Stomach (tissue), 9 donors: ENCODE results near the gene CLSTN2. TPM values are rescaled to one million over a fixed set of nuclear protein-coding genes. Genes with fewer than 3 reads are reported as not detected.

Experiments
- DNase-seq, 2 donors: peaks; one replicate each; pipeline versions ENCODE4 v3.0.0 to v3.0.0-alpha.2; 2013 to 2019
- H3K27ac ChIP-seq, 5 donors: fragments of 200-600 bp in 4 of 5; sonication (generic) in 4 of 5; one replicate each; pipeline ENCODE4 v1.5.1; 2013 to 2019; ENCODE audit warnings: mild to moderate bottlenecking in 1 of 5, moderate library complexity in 1 of 5
- H3K27me3 ChIP-seq, 3 donors: fragments of 200-600 bp; sonication (generic); one replicate each; pipeline ENCODE4 v1.5.1; 2017 to 2019; ENCODE audit warnings: mixed run types in 1 of 3
- H3K36me3 ChIP-seq, 4 donors: fragments of 200-600 bp; sonication (generic); 1 replicate in 3 of 4; 2 replicates in 1 of 4; pipeline ENCODE4 v1.5.1; 2016 to 2019
- H3K4me1 ChIP-seq, 4 donors: fragments of 200-600 bp; sonication (generic); one replicate each; pipeline ENCODE4 v1.5.1; 2016 to 2019
- H3K4me3 ChIP-seq, 4 donors: fragments of 200-600 bp; sonication (generic) in 3 of 4; one replicate each; pipeline ENCODE4 v1.5.1; 2016 to 2019; ENCODE audit warnings: mild to moderate bottlenecking in 1 of 4
- H3K9me3 ChIP-seq, 4 donors: fragments of 200-600 bp; sonication (generic); one replicate each; pipeline ENCODE4 v1.5.1; 2016 to 2019
- EP300 ChIP-seq: sonication (generic); formaldehyde crosslinking; IDR thresholded peaks from one replicate; pipeline ENCODE4 v1.6.1; 2017; ENCODE audit warnings: antibody characterized with exemption
- POLR2A ChIP-seq, 4 donors: fragments of 450-650 bp; IDR thresholded peaks; one replicate each; pipeline ENCODE4 v1.6.1; 2016; ENCODE audit warnings: antibody characterized with exemption in 4 of 4, control low read depth in 2 of 4, mild to moderate bottlenecking in 1 of 4, moderate library complexity in 1 of 4
- POLR2AphosphoS5 ChIP-seq, 3 donors: sonication (generic); formaldehyde crosslinking; IDR thresholded peaks; one replicate each; pipeline ENCODE4 v1.6.1; 2016; ENCODE audit warnings: antibody characterized with exemption in 3 of 3
- WGBS, 5 donors: extraction: QIAGEN DNeasy Blood & Tissue Kit in 3 of 5; methylation state at CpG; one replicate each; pipeline versions ENCODE4 v1.1.5 to v1.1.7; 2013 to 2018; 5-methylcytosine and 5-hydroxymethylcytosine counted together
- intact Hi-C: fragments of 100-400 bp; cut with DNase I; formaldehyde crosslinking; loops from one replicate; pipeline ENCODE4 v1.15.1; 2023; ENCODE audit warnings: low total_unique reads
- polyA plus RNA-seq, 3 donors: library from polyadenylated mRNA; stranded (reverse); fragments of 200-250 nt; gene quantifications; one replicate each; pipeline ENCODE4 v1.2.3, GENCODE V29; 2013
- total RNA-seq, 5 donors: library from RNA; depleted of rRNA; stranded (reverse); fragments of >200 nt; gene quantifications; one replicate each; pipeline versions ENCODE4 v1.1.0 to v1.2.3, GENCODE V29; 2014 to 2016
- TF ChIP-seq, protein P1 (sequence below), 7 experiments: fragments of 450-650 bp in 4 of 7; fragments of 200-600 bp in 3 of 7; sonication (generic) in 3 of 7; IDR thresholded peaks; one replicate each; pipeline ENCODE4 v1.5.1; 2016 to 2019; ENCODE audit warnings: antibody characterized with exemption in 7 of 7, control low read depth in 2 of 7, mild to moderate bottlenecking in 1 of 7
- donor health status: healthy with polysubstance abuse.
- donor health status: Bipolar disorder and iron deficiency.
- donor health status: healthy.

The CLSTN2 gene
- total and polyA plus RNA-seq, 8 donors: 0.10 to 5.4 (median 1.7) TPM

DNA sequence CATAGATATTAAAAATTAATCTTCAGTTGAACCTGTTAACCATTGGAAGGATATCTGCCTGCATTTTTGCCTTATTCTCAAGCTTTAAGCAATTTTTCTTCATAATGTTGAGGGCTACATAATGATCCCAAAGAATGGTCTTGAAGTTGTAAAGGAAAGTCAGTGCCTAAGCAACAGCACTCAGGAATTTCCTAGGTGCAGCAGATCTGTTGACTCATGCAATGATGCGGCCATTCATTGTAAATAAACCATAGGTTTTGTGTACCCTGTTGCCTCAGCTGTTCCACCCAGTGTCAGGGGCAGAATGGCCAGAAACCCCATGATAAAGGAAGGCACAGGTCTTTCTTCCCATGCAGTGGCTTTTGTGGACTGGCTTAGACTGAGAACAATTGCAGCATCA lies 664.5 kb downstream of the CLSTN2 start:
- H3K4me1 ChIP-seq: no peaks in the 10 kb centered on the region
- H3K9me3 ChIP-seq: no peaks in the 10 kb centered on the region
- H3K4me3 ChIP-seq: no peak overlapping the region
- no peaks in the 10 kb centered on the region for H3K27me3 ChIP-seq
- peak in 1 of 2 donors; percentile 13 for DNase-seq
- 29 to 55% (median 45%) methylated on average over 1 of the region's 1 CpG for whole genome bisulfite sequencing, 5 donors
- no peaks in the 10 kb centered on the region for H3K36me3 ChIP-seq
- H3K27ac ChIP-seq: no peak overlapping the region
- no peak for TF ChIP-seq POLR2AphosphoS5 (IDR thresholded peaks at IDR 0.05)
- TF ChIP-seq POLR2A (IDR thresholded peaks at IDR 0.05): no peak
- TF ChIP-seq, protein P1, sequence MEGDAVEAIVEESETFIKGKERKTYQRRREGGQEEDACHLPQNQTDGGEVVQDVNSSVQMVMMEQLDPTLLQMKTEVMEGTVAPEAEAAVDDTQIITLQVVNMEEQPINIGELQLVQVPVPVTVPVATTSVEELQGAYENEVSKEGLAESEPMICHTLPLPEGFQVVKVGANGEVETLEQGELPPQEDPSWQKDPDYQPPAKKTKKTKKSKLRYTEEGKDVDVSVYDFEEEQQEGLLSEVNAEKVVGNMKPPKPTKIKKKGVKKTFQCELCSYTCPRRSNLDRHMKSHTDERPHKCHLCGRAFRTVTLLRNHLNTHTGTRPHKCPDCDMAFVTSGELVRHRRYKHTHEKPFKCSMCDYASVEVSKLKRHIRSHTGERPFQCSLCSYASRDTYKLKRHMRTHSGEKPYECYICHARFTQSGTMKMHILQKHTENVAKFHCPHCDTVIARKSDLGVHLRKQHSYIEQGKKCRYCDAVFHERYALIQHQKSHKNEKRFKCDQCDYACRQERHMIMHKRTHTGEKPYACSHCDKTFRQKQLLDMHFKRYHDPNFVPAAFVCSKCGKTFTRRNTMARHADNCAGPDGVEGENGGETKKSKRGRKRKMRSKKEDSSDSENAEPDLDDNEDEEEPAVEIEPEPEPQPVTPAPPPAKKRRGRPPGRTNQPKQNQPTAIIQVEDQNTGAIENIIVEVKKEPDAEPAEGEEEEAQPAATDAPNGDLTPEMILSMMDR (IDR thresholded peaks at IDR 0.05): no peak
- TF ChIP-seq EP300: no peak
- intact Hi-C loops: no loop called here

DNA sequence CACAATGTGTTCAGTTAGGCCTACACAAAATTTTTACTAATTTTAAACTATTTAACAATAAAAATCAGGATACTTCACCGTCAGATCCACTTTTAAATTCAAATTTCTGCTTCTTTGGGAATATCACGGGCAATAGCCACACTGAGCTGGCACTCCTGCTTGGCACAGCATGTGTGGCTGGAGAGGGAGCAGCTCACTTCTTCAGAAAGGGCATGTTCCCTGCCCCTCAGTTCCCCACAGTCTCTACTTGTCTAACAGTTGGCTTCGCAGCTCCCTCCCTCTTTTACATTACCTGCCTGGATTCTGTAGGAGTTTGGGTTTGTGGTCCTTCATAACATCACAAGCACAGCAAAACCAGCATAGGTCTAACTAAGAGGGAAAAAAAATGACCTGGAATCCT lies 666.9 kb downstream of the CLSTN2 start:
- H3K4me3 ChIP-seq: no peak overlapping the region
- WGBS, 5 donors: 82 to 88% (median 85%) methylated on average over 3 of the region's 3 CpGs

DNA sequence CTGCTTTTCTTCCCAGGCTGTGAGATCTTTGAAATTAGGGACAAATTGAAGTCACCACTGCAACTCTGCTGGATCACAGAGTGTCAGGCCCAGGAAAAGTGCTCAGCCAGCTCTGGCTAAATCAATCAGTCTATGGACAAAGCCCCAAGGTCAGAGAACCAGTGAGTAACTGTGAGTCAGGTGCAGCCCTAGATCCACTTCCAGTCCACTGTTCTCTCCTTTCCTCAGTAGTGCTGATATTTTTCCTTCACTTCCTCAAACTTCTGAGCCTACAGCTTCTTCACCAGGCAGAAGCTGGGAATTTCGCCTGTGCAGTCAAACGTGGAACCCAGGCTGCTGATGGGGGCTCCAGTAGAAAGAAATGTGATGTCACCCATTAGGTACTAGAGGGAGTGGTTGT lies 667.8 kb downstream of the CLSTN2 start:
- H3K36me3 ChIP-seq: no peaks in the 10 kb centered on the region
- no peak for DNase-seq
- H3K27ac ChIP-seq: no peak overlapping the region
- H3K4me3 ChIP-seq: no peak overlapping the region
- 65 to 75% (median 69%) methylated on average over 2 of the region's 2 CpGs for WGBS, 5 donors
- H3K27me3 ChIP-seq: no peaks in the 10 kb centered on the region
- intact Hi-C loops: no loop called here
- H3K4me1 ChIP-seq: no peaks in the 10 kb centered on the region
- no peaks in the 10 kb centered on the region for H3K9me3 ChIP-seq
- TF ChIP-seq POLR2A (IDR thresholded peaks at IDR 0.05) (no peak), EP300 (no peak), POLR2AphosphoS5 (IDR thresholded peaks at IDR 0.05) (no peak)
- TF ChIP-seq, protein P1 (IDR thresholded peaks at IDR 0.05): no peak

More for the DNA sequence above, 666.9 kb downstream of the CLSTN2 start:
- no peaks in the 10 kb centered on the region for H3K9me3 ChIP-seq
- no peaks in the 10 kb centered on the region for H3K36me3 ChIP-seq
- DNase-seq: no peak
- TF ChIP-seq EP300 (no peak), POLR2AphosphoS5 (IDR thresholded peaks at IDR 0.05) (no peak), POLR2A (IDR thresholded peaks at IDR 0.05) (no peak)
- TF ChIP-seq, protein P1 (IDR thresholded peaks at IDR 0.05): no peak
- H3K27ac ChIP-seq: no peak overlapping the region
- H3K4me1 ChIP-seq: no peaks in the 10 kb centered on the region
- intact Hi-C loops: no loop called here
- no peaks in the 10 kb centered on the region for H3K27me3 ChIP-seq

DNA sequence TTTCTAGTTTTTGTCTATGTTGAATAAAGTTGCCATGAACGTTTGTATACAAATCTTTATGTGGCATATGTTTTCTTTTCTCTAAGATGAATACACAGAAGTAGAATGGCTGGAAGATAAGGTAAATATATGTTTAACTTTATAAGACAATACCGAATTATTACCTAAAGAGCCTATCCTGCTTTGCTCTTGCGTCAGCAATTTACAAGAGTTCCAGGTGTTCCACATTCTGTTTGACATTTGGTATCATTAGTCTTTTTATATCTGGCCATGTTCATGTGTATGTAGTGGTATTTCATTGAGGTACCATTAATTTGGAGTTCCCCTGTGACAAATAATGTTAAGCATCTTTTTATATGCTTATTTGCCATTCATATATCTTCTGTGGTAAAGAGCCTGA lies 668.8 kb downstream of the CLSTN2 start:
- H3K36me3 ChIP-seq: no peaks in the 10 kb centered on the region
- intact Hi-C loops: no loop called here
- H3K27me3 ChIP-seq: no peaks in the 10 kb centered on the region
- H3K4me3 ChIP-seq: no peak overlapping the region
- TF ChIP-seq, protein P1 (IDR thresholded peaks at IDR 0.05): no peak
- TF ChIP-seq POLR2A (IDR thresholded peaks at IDR 0.05) (no peak), POLR2AphosphoS5 (IDR thresholded peaks at IDR 0.05) (no peak), EP300 (no peak)
- no peaks in the 10 kb centered on the region for H3K4me1 ChIP-seq
- 44 to 75% (median 75%) methylated on average over 3 of the region's 3 CpGs for WGBS, 5 donors
- no peaks in the 10 kb centered on the region for H3K9me3 ChIP-seq
- DNase-seq: no peak
- no peak overlapping the region for H3K27ac ChIP-seq
